Spleen (tissue), 7 donors: ENCODE data around the gene PSMD12.

Experiments
- POLR2A ChIP-seq, 3 donors: fragments of 450-650 bp; IDR thresholded peaks; one replicate each; pipeline ENCODE4 v1.5.1; 2017; ENCODE audit warnings: antibody characterized with exemption in 3 of 3, mild to moderate bottlenecking in 1 of 3
- TF ChIP-seq, protein P1 (sequence below), 11 experiments: fragments of 200-600 bp in 7 of 11; fragments of 450-650 bp in 4 of 11; sonication (generic) in 4 of 11; IDR thresholded peaks in 8 of 11; conservative IDR thresholded peaks in 3 of 11; 1 replicate in 7 of 11; 2 replicates in 4 of 11; pipeline versions ENCODE4 v1.4.0 to v1.8.0; 2016 to 2021; ENCODE audit warnings: antibody characterized with exemption in 11 of 11, inconsistent platforms in 4 of 11, mild to moderate bottlenecking in 1 of 11
- donor health status: DM: no; HTN: no; CAD: no; lungs with moderate emphysema.
- donor health status: DM: no; HTN: no; CAD: no.
- donor health status: DM: no; HTN: no; CAD: no.

DNA sequence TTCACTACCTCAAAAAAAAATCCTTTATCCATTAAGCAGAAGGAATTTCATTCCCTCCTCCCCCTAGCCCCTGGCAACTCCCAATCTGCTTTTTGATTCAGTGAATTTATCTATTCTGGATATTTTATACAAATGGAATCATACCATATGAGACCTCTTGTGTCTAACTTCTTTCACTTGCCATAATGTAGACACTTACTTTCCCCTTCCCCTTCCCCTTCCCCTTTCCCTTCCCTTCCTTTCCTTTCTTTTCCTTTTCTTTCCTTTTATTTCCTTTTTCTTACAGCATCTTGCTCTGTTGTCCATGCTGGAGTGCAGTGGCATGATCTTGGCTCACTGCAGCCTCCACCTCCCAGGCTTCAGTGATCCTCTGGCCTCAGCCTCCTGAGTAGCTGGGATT lies 50.5 kb downstream of the PSMD12 start:
- TF ChIP-seq, protein P1, sequence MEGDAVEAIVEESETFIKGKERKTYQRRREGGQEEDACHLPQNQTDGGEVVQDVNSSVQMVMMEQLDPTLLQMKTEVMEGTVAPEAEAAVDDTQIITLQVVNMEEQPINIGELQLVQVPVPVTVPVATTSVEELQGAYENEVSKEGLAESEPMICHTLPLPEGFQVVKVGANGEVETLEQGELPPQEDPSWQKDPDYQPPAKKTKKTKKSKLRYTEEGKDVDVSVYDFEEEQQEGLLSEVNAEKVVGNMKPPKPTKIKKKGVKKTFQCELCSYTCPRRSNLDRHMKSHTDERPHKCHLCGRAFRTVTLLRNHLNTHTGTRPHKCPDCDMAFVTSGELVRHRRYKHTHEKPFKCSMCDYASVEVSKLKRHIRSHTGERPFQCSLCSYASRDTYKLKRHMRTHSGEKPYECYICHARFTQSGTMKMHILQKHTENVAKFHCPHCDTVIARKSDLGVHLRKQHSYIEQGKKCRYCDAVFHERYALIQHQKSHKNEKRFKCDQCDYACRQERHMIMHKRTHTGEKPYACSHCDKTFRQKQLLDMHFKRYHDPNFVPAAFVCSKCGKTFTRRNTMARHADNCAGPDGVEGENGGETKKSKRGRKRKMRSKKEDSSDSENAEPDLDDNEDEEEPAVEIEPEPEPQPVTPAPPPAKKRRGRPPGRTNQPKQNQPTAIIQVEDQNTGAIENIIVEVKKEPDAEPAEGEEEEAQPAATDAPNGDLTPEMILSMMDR (IDR thresholded peaks at IDR 0.05 in 8 of 11, conservative IDR thresholded peaks at IDR 0.05 in 3 of 11) = no peak
- no peak for TF ChIP-seq POLR2A (IDR thresholded peaks at IDR 0.05)
